ENCODE results near the gene KAZN.

KAZN gene

DNA sequence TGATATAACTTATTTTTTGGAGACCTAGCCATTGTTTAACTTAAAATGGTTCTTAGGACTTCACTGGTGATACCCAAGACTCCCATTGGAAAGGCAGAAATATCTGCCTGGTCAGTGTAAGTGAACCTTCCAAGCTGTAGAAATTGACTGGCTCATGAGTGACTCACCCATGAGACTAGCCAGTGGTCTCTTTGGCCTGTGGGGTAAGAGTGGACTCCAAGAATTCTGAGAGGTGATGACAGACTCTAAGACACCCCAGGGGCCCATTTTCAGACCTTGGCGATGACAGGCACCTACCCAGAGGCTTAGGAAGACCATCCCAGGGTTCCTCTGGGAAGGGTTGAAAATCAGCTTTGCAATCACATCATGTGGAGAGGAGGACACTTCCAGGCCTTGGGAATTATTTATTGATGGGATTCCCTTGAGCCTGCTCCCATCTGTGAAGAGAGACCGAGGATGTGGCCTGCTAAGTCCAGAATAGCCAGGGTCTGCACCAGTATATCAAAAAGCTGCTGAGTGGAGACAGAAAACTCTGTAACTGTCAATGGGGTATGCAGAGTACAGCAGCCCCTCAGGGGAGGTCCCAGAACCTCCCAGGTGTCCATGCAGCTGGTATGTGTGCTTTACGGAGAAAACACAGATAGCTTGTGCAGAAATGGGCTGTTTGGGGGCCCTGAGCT, 78.9 kb downstream of the KAZN start:
- H3K79me2 ChIP-seq (ENCODE audit: insufficient read depth, low read length), result no peaks in the 10 kb centered on the region
- no peaks in the 10 kb centered on the region for H3K36me3 ChIP-seq (ENCODE audit: insufficient read depth, low read length)

DNA sequence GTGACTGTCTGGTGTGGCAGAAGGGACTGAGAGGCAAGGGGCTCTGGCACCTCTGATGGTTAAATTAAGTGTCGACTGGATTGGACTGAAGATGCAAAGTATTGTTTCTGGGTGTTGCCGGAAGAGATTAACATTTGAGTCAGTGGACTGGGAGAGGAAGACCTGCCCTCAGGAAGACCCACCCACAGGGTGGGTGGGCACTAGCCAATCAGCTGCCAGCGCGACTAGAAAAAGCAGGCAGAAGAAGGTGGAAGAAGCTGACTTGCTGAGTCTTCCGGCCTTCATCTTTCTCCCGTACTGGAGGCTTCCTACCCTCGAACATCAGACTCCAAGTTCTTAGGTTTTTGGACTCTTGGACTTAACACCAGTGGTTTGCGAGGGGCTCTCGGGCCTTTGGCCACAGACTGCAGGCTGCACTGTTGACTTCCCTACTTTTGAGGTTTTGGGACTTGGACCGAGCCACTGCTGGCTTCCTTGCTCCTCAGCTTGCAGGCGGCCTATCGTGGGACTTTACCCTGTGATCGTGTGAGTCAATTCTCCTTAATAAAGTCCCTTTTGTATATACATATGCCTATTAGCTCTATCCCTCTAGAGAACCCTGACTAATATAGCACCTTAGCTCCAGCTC, 79.6 kb downstream of the KAZN start:
- no peaks in the 10 kb centered on the region; the same call in 1 of the 2 replicates for H3K9me3 ChIP-seq (ENCODE audit: insufficient read depth, low read depth, low read length)
- H3F3A ChIP-seq (ENCODE audit: low read depth), result no peaks in the 10 kb centered on the region
- no peak overlapping the region for H3K9ac ChIP-seq (ENCODE audit: low read depth, low read length, poor library complexity, severe bottlenecking)
- H3K4me3 ChIP-seq (ENCODE audit: low read length, poor library complexity, severe bottlenecking), result no peak overlapping the region
- H3K9me2 ChIP-seq (replicated peaks; ENCODE audit: low read depth, low read length), result no peaks in the 10 kb centered on the region
- TF ChIP-seq, protein P1, sequence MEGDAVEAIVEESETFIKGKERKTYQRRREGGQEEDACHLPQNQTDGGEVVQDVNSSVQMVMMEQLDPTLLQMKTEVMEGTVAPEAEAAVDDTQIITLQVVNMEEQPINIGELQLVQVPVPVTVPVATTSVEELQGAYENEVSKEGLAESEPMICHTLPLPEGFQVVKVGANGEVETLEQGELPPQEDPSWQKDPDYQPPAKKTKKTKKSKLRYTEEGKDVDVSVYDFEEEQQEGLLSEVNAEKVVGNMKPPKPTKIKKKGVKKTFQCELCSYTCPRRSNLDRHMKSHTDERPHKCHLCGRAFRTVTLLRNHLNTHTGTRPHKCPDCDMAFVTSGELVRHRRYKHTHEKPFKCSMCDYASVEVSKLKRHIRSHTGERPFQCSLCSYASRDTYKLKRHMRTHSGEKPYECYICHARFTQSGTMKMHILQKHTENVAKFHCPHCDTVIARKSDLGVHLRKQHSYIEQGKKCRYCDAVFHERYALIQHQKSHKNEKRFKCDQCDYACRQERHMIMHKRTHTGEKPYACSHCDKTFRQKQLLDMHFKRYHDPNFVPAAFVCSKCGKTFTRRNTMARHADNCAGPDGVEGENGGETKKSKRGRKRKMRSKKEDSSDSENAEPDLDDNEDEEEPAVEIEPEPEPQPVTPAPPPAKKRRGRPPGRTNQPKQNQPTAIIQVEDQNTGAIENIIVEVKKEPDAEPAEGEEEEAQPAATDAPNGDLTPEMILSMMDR (conservative IDR thresholded peaks at IDR 0.05; ENCODE audit: low read length), result no peak
- TF ChIP-seq EZH2phosphoT487 (IDR thresholded peaks at IDR 0.05; ENCODE audit: borderline replicate concordance), result no peak
- no peaks in the 10 kb centered on the region for H4K20me1 ChIP-seq (ENCODE audit: insufficient read depth, low read length, poor library complexity, severe bottlenecking)
- H2AFZ ChIP-seq (ENCODE audit: low read length), result no peak overlapping the region
- no peaks in the 10 kb centered on the region for H3K36me3 ChIP-seq (ENCODE audit: insufficient read depth, low read length)
- no peak overlapping the region for H3K4me2 ChIP-seq (ENCODE audit: low read depth, low read length, poor library complexity, severe bottlenecking)
- H3K27me3 ChIP-seq (ENCODE audit: insufficient read depth, low read length, poor library complexity, severe bottlenecking), result no peaks in the 10 kb centered on the region
- no peaks in the 10 kb centered on the region for H3K79me2 ChIP-seq (ENCODE audit: insufficient read depth, low read length)
- H3K4me1 ChIP-seq (ENCODE audit: insufficient read depth, low read length, poor library complexity, severe bottlenecking), result no peaks in the 10 kb centered on the region

More for the DNA sequence above, 78.9 kb downstream of the KAZN start:
- Histone ChIP-seq H3K9ac (ENCODE audit: low read depth, low read length, poor library complexity, severe bottlenecking) (no peak overlapping the region), H3K4me3 (ENCODE audit: low read length, poor library complexity, severe bottlenecking) (no peak overlapping the region), H4K20me1 (ENCODE audit: insufficient read depth, low read length, poor library complexity, severe bottlenecking) (no peaks in the 10 kb centered on the region), H2AFZ (ENCODE audit: low read length) (no peak overlapping the region), H3K9me3 (ENCODE audit: insufficient read depth, low read depth, low read length) (no peaks in the 10 kb centered on the region; the same call in 1 of the 2 replicates), H3F3A (ENCODE audit: low read depth) (no peaks in the 10 kb centered on the region), H3K27me3 (ENCODE audit: insufficient read depth, low read length, poor library complexity, severe bottlenecking) (no peaks in the 10 kb centered on the region), H3K9me2 (replicated peaks; ENCODE audit: low read depth, low read length) (no peaks in the 10 kb centered on the region), H3K4me1 (ENCODE audit: insufficient read depth, low read length, poor library complexity, severe bottlenecking) (no peaks in the 10 kb centered on the region), H3K4me2 (ENCODE audit: low read depth, low read length, poor library complexity, severe bottlenecking) (no peak overlapping the region)
- TF ChIP-seq EZH2phosphoT487 (IDR thresholded peaks at IDR 0.05; ENCODE audit: borderline replicate concordance), result no peak
- TF ChIP-seq, protein P1 (conservative IDR thresholded peaks at IDR 0.05; ENCODE audit: low read length), result no peak

DNA sequence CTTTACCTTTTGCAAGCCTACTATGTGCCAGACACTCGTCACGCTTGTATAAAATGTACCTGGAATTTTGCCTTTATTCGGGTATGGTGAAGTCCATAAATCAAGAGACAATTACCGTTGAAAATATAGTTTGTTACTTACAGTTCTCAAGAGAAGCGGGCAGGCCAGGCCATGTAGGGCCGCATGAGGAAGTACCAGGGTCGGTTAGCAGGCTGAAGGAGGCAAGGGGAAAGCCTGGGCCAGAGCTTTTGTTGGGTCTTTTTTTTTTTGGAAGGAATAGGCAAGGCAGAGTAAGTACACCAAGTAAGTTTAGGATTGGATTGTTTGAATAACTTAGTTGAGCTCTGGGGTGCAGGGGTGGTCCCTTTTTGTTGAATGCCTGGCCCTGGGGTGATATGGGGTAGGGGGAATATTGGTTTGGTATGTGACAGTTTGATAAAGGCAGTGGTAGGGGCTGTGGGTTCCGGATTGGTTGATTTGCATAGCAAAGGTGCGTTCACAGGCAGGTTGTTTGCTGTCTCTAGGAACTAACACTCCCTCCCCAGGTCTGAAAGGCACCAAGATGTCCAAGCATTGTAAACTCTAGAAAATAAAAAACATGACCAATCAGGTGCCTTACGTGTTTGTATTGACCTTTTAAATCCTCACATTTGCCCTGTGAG, 80.7 kb downstream of the KAZN start:
- H3K79me2 ChIP-seq (ENCODE audit: insufficient read depth, low read length), result no peaks in the 10 kb centered on the region
- no peaks in the 10 kb centered on the region for H3K27me3 ChIP-seq (ENCODE audit: insufficient read depth, low read length, poor library complexity, severe bottlenecking)
- H3K9ac ChIP-seq (ENCODE audit: low read depth, low read length, poor library complexity, severe bottlenecking), result no peak overlapping the region
- no peaks in the 10 kb centered on the region for H4K20me1 ChIP-seq (ENCODE audit: insufficient read depth, low read length, poor library complexity, severe bottlenecking)
- no peak for TF ChIP-seq EZH2phosphoT487 (IDR thresholded peaks at IDR 0.05; ENCODE audit: borderline replicate concordance)
- TF ChIP-seq, protein P1 (conservative IDR thresholded peaks at IDR 0.05; ENCODE audit: low read length), result no peak
- no peaks in the 10 kb centered on the region for H3K4me1 ChIP-seq (ENCODE audit: insufficient read depth, low read length, poor library complexity, severe bottlenecking)
- H3F3A ChIP-seq (ENCODE audit: low read depth), result no peaks in the 10 kb centered on the region
- no peak overlapping the region for H3K4me2 ChIP-seq (ENCODE audit: low read depth, low read length, poor library complexity, severe bottlenecking)
- no peaks in the 10 kb centered on the region; the same call in 1 of the 2 replicates for H3K9me3 ChIP-seq (ENCODE audit: insufficient read depth, low read depth, low read length)
- H3K36me3 ChIP-seq (ENCODE audit: insufficient read depth, low read length), result no peaks in the 10 kb centered on the region
- H2AFZ ChIP-seq (ENCODE audit: low read length), result no peak overlapping the region
- no peaks in the 10 kb centered on the region for H3K9me2 ChIP-seq (replicated peaks; ENCODE audit: low read depth, low read length)
- no peak overlapping the region for H3K4me3 ChIP-seq (ENCODE audit: low read length, poor library complexity, severe bottlenecking)
